Body of pancreas (tissue), 4 donors: ENCODE measurements around the gene APPBP2.

ENCODE experiments used
- POLR2A ChIP-seq, 3 donors: fragments of 450-650 bp; IDR thresholded peaks; one replicate each; pipeline ENCODE4 v1.6.1; 2016; ENCODE audit warnings: antibody characterized with exemption in 3 of 3, mild to moderate bottlenecking in 2 of 3
- TF ChIP-seq, protein P1 (sequence below), 7 experiments: fragments of 450-650 bp in 4 of 7; fragments of 200-600 bp in 3 of 7; sonication (generic) in 3 of 7; IDR thresholded peaks; one replicate each; pipeline ENCODE4 v1.5.1; 2016 to 2019; ENCODE audit warnings: antibody characterized with exemption in 7 of 7

DNA sequence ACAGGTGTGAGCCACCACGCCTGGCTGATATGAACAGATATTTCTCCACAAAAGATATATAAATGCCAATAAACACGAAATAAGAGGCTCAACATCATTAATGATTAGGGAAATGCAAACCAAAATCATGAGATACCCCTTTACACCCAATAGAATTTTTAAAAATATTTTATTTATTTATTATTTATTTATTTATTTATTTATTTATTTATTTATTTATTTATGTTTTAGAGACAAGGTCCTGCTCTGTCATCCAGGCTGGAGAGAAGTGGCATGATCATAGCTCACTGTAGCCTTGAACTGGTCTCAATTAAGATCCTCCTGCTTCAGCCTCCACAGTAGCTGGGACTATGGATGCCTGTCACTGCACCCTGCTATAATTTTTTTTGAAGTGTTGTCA is 30.8 kb downstream of the APPBP2 start:
- no peak for TF ChIP-seq POLR2A (IDR thresholded peaks at IDR 0.05)
- TF ChIP-seq, protein P1, sequence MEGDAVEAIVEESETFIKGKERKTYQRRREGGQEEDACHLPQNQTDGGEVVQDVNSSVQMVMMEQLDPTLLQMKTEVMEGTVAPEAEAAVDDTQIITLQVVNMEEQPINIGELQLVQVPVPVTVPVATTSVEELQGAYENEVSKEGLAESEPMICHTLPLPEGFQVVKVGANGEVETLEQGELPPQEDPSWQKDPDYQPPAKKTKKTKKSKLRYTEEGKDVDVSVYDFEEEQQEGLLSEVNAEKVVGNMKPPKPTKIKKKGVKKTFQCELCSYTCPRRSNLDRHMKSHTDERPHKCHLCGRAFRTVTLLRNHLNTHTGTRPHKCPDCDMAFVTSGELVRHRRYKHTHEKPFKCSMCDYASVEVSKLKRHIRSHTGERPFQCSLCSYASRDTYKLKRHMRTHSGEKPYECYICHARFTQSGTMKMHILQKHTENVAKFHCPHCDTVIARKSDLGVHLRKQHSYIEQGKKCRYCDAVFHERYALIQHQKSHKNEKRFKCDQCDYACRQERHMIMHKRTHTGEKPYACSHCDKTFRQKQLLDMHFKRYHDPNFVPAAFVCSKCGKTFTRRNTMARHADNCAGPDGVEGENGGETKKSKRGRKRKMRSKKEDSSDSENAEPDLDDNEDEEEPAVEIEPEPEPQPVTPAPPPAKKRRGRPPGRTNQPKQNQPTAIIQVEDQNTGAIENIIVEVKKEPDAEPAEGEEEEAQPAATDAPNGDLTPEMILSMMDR (IDR thresholded peaks at IDR 0.05): no peak
